HepG2 (cell line): Measurements from ENCODE around the gene FAM240A. TPM values are rescaled to one million over a fixed set of nuclear protein-coding genes. Genes with fewer than 3 reads are reported as not detected.

Experiments
- ATAC-seq: fragments of 200-7000 bp; cut with Tn5 transposase; 3 replicates; pipeline ENCODE4 v1.9.1; 2020; ENCODE audit warnings: mild to moderate bottlenecking, moderate library complexity
- BruUV-seq: library from RNA; stranded (reverse); fragments of 400-500 nt; replicated peaks from 2 replicates; lab custom pipeline; 2021; lab: Mats Ljungman, UMichigan
- CTCF ChIA-PET: fragments of 300-600 bp; formaldehyde crosslinking; extraction: SDS; loops from one replicate; lab custom pipeline; 2021; ENCODE audit warnings: low total read pairs, inconsistent platforms, low intra/inter-chr PET ratio; lab: Yijun Ruan, JAX
- POLR2A ChIA-PET: fragments of 350-600 bp; sonication (Branson Sonifier 250); formaldehyde crosslinking; loops from one replicate; lab custom pipeline; 2020; ENCODE audit warnings: antibody characterized with exemption, inconsistent platforms; lab: Yijun Ruan, JAX
- DNase-seq: peaks from one replicate; pipeline ENCODE4 v3.0.0-alpha.2; 2015; ENCODE audit warnings: low spot score
- FAIRE-seq: peaks from 3 replicates; lab custom pipeline; 2011; peaks lifted over from hg19 to GRCh38; lab: Jason Lieb, UNC
- H2AFZ ChIP-seq: one replicate; pipeline ENCODE4 v1.6.1; 2011; ENCODE audit warnings: low read length, inconsistent platforms
- H3K27ac ChIP-seq: fragments of 300-600 bp; 3 replicates; pipeline ENCODE4 v1.8.0; 2011; ENCODE audit warnings: mixed run types, mild to moderate bottlenecking, mixed read lengths, low read length, inconsistent platforms; ENCODE audit not compliant: insufficient read depth; ENCODE audit errors: extremely low read length
- H3K27me3 ChIP-seq, 2 experiments: fragments of 200-600 bp in 1 of 2; 2 replicates in 1 of 2; 3 replicates in 1 of 2; pipeline versions ENCODE4 v1.6.0 to v1.8.0; 2011; ENCODE audit warnings: low read length in 2 of 2, mild to moderate bottlenecking in 2 of 2, moderate library complexity in 2 of 2, inconsistent platforms in 1 of 2; ENCODE audit not compliant: insufficient read depth in 2 of 2, control insufficient read depth in 1 of 2
- H3K36me3 ChIP-seq, 2 experiments: fragments of 200-600 bp in 1 of 2; replicated peaks in 1 of 2; 2 replicates in 1 of 2; 3 replicates in 1 of 2; pipeline versions ENCODE4 v1.5.1 to v1.8.0; 2011; ENCODE audit warnings: low read length in 2 of 2, inconsistent platforms in 1 of 2; ENCODE audit not compliant: insufficient read depth in 2 of 2, control insufficient read depth in 1 of 2
- H3K4me1 ChIP-seq: 2 replicates; pipeline ENCODE4 v1.5.1; 2012; ENCODE audit warnings: low read length, inconsistent platforms; ENCODE audit not compliant: insufficient read depth
- H3K4me2 ChIP-seq: 2 replicates; pipeline ENCODE4 v1.6.0; 2011; ENCODE audit warnings: low read depth, low read length, inconsistent platforms
- H3K4me3 ChIP-seq, 3 experiments: fragments of 200-600 bp in 1 of 3; sonication (generic), shearing (Covaris generic) in 1 of 3; replicated peaks in 1 of 3; 2 replicates each; pipeline ENCODE4 v1.5.1; 2011 to 2016; ENCODE audit warnings: low read length in 3 of 3, inconsistent platforms in 2 of 3, low read depth in 2 of 3, mild to moderate bottlenecking in 2 of 3, control low read depth in 1 of 3, mixed read lengths in 1 of 3; ENCODE audit not compliant: insufficient read depth in 1 of 3
- H3K79me2 ChIP-seq: one replicate; pipeline ENCODE4 v1.6.1; 2011; ENCODE audit warnings: low read length, inconsistent platforms; ENCODE audit not compliant: insufficient read depth
- H3K9ac ChIP-seq: 2 replicates; pipeline ENCODE4 v1.6.0; 2011; ENCODE audit warnings: mild to moderate bottlenecking, low read depth, low read length, inconsistent platforms; ENCODE audit not compliant: insufficient read depth
- H3K9me3 ChIP-seq: 2 replicates; pipeline ENCODE4 v1.5.1; 2012; ENCODE audit warnings: mild to moderate bottlenecking, low read length
- H4K20me1 ChIP-seq: 2 replicates; pipeline ENCODE4 v1.6.0; 2011; ENCODE audit warnings: inconsistent platforms, mild to moderate bottlenecking, low read length, moderate library complexity; ENCODE audit not compliant: insufficient read depth
- NFAT5 ChIP-seq: sonication (generic); formaldehyde crosslinking; IDR thresholded peaks from 2 replicates; pipeline ENCODE4 v1.4.0; 2020; ENCODE audit warnings: missing genetic modification reagents
- NFE2L2 ChIP-seq: fragments of 150-350 bp; IDR thresholded peaks from 2 replicates; pipeline ENCODE4 v1.6.1; 2014; ENCODE audit warnings: low read length
- ZFYVE20 ChIP-seq: sonication (generic); formaldehyde crosslinking; IDR thresholded peaks from 2 replicates; pipeline ENCODE4 v1.8.0; 2023; ENCODE audit warnings: low read depth, mild to moderate bottlenecking, moderate library complexity, missing genetic modification reagents, borderline replicate concordance
- ZNF18 ChIP-seq: sonication (generic); formaldehyde crosslinking; IDR thresholded peaks from 2 replicates; pipeline ENCODE4 v1.8.0; 2022; ENCODE audit warnings: mild to moderate bottlenecking, missing genetic modification reagents; ENCODE audit not compliant: insufficient replicate concordance
- ZNF207 ChIP-seq: fragments of 450-650 bp; IDR thresholded peaks from 2 replicates; pipeline ENCODE4 v1.6.1; 2016; ENCODE audit warnings: antibody characterized with exemption, borderline replicate concordance
- ZNF740 ChIP-seq: sonication (generic); formaldehyde crosslinking; IDR thresholded peaks from 2 replicates; pipeline ENCODE4 v1.4.0; 2020; ENCODE audit warnings: missing genetic modification reagents
- ZNF768 ChIP-seq: sonication (generic); formaldehyde crosslinking; IDR thresholded peaks from 2 replicates; pipeline ENCODE4 v1.4.0; 2020; ENCODE audit warnings: missing genetic modification reagents
- WGBS: methylation state at CpG from one replicate; pipeline ENCODE4 v1.1.6; 2017; ENCODE audit warnings: low lambda C conversion rate; 5-methylcytosine and 5-hydroxymethylcytosine counted together
- in situ Hi-C: cut with HindIII; loops from 2 replicates; pipeline ENCODE4 v1.10.0; 2017; ENCODE audit warnings: low pct_unique_long_range_greater_than_20kb; ENCODE audit not compliant: extremely low pct_ligation_motif_present
- intact Hi-C: fragments of 100-400 bp; cut with micrococcal nuclease; formaldehyde crosslinking; loops from one replicate; pipeline ENCODE4 v1.10.0; 2022; ENCODE audit not compliant: unreplicated experiment
- polyA plus RNA-seq, 8 experiments: library from polyadenylated mRNA; depleted of rRNA in 3 of 8; stranded (reverse) in 7 of 8; unstranded in 1 of 8; fragments of >200 nt; fragmentation: Illumina TruSeq in 4 of 8; extraction: Trizol in 4 of 8; gene quantifications; 2 replicates each; pipeline versions ENCODE4 v1.2.1 to v1.2.3, GENCODE V29; 2011 to 2016; ENCODE audit warnings: low read depth in 4 of 8, missing spikeins in 1 of 8, mixed read lengths in 1 of 8; ENCODE audit not compliant: insufficient read depth in 1 of 8
- total RNA-seq, 5 experiments: library from RNA; depleted of rRNA; stranded (reverse); fragments of >200 nt; fragmentation: Illumina TruSeq; extraction: Trizol; gene quantifications; 2 replicates each; pipeline ENCODE4 v1.2.3, GENCODE V29; 2016; ENCODE audit warnings: low read depth in 1 of 5

Gene FAM240A
- total and polyA plus RNA-seq, 2 of the 13 experiments (the other 11 are each of a cell fraction or from before 2014, with no cell fraction given): not detected

GRCh38 chr3:46593979-46594378 lies 18.3 kb upstream of the FAM240A start (continued):
- TF ChIP-seq ZNF18 (CRISPR knock-in tag): no peak
- no peak for TF ChIP-seq NFAT5 (CRISPR knock-in tag)
- no peak for TF ChIP-seq ZNF740 (CRISPR knock-in tag)
- TF ChIP-seq NFE2L2: no peak

- Histone ChIP-seq H3K27me3 (no peaks in the 10 kb centered on the region; a peak in 1 of 5 replicates), H3K4me2 (no peak overlapping the region), H3K27ac (no peak overlapping the region), H2AFZ (no peak overlapping the region), H3K9ac (no peak overlapping the region), H3K36me3 (no peaks in the 10 kb centered on the region), H3K79me2 (no peaks in the 10 kb centered on the region), H3K4me3 (no peak overlapping the region), H4K20me1 (no peaks in the 10 kb centered on the region), H3K9me3 (no peaks in the 10 kb centered on the region), H3K4me1 (no peaks in the 10 kb centered on the region)
- FAIRE-seq (no peak), DNase-seq (no peak), ATAC-seq (no peak)
- intact Hi-C loops: no loop called here
- TF ChIP-seq ZFYVE20 (CRISPR knock-in tag) (no peak), ZNF207 (no peak), ZNF768 (CRISPR knock-in tag) (peak; percentile 71; the same call in 1 of the 2 replicates)
- WGBS: 65% methylated on average over 3 of the region's 4 CpGs
- POLR2A ChIA-PET: interaction anchor here (1.3 kb wide), 1 partner anchor 9 kb away, joined by 4 read pairs; no protein-coding TSS in a partner anchor
- in situ Hi-C loops: no loop called here
- CTCF ChIA-PET: no interaction called here
- no TSS peak for BruUV-seq
Measured at GRCh38 chr3:46594723-46595122, 17.6 kb upstream of the FAM240A start.
